Measurements from ENCODE around the gene PLEKHH2. TPM values are rescaled to one million over a fixed set of nuclear protein-coding genes. Genes with fewer than 3 reads are reported as not detected.
A peak's percentile ranks its signal among the peaks of the same experiment; 100 is the strongest.

The PLEKHH2 gene
- total RNA-seq, 3 donors from 2014 or later = 42.1 to 67.2 (median 63.5) TPM

DNA sequence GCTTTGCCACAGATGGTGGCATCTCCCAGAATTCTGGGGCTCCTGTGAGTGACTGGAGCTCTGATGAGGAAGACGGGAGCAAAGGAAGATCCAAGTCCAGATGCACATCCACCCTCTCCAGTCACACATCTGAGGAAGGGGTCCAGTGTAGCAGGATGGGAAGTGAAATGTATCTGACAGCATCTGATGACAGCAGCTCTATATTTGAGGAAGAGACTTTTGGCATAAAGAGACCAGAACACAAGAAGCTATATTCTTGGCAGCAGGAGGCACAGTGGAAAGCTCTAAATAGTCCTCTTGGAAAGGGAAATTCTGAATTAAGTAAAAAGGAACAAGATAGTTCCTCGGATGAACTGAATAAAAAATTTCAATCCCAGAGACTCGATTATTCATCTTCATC, 62.7 kb downstream of the PLEKHH2 start:
- Histone ChIP-seq H3K9me3 (no peaks in the 10 kb centered on the region), H3K4me1 (no peaks in the 10 kb centered on the region), H3K4me3 (no peak overlapping the region), H3K36me3 (peaks cover 4% of the 10 kb centered on the region), H3K27me3 (no peaks in the 10 kb centered on the region), H3K27ac (no peak overlapping the region)
- DNase-seq (ENCODE audit: low spot score in 2 of 2) = no peak
- TF ChIP-seq, protein P1, sequence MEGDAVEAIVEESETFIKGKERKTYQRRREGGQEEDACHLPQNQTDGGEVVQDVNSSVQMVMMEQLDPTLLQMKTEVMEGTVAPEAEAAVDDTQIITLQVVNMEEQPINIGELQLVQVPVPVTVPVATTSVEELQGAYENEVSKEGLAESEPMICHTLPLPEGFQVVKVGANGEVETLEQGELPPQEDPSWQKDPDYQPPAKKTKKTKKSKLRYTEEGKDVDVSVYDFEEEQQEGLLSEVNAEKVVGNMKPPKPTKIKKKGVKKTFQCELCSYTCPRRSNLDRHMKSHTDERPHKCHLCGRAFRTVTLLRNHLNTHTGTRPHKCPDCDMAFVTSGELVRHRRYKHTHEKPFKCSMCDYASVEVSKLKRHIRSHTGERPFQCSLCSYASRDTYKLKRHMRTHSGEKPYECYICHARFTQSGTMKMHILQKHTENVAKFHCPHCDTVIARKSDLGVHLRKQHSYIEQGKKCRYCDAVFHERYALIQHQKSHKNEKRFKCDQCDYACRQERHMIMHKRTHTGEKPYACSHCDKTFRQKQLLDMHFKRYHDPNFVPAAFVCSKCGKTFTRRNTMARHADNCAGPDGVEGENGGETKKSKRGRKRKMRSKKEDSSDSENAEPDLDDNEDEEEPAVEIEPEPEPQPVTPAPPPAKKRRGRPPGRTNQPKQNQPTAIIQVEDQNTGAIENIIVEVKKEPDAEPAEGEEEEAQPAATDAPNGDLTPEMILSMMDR (IDR thresholded peaks at IDR 0.05) = no peak
- TF ChIP-seq POLR2AphosphoS5 (IDR thresholded peaks at IDR 0.05) = no peak
- TF ChIP-seq POLR2A (IDR thresholded peaks at IDR 0.05) = no peak
- intact Hi-C loops (cut with DNase I; ENCODE audit: low total_unique reads) = loop anchor here (2.0 kb wide), 1 partner anchor 55 kb away; no protein-coding TSS in a partner anchor

DNA sequence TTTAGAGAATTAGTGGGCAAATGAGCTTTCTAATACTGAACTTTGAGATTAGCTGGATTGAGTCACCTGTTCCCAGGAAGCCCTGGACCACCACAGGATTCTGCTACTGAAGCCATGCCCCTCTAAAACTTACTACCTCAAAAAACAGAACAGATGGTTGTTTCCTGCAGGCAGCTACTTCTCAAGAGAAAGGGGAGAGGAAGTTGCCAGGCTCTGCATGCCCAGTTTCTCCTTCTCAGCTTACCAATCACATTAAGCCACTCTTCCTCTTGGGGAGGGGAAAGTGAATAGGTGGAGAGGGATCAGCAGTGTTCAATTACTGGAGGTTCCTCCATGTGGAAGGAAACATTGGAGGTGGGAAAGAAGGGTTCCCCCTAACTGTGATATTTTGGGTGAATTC, 64.1 kb downstream of the PLEKHH2 start:
- Histone ChIP-seq H3K27me3 (no peaks in the 10 kb centered on the region), H3K36me3 (peaks cover 4% of the 10 kb centered on the region), H3K9me3 (no peaks in the 10 kb centered on the region), H3K27ac (no peak overlapping the region), H3K4me3 (no peak overlapping the region), H3K4me1 (no peaks in the 10 kb centered on the region)
- intact Hi-C loops (cut with DNase I; ENCODE audit: low total_unique reads) = loop anchor here (2.0 kb wide), 1 partner anchor 54 kb away; no protein-coding TSS in a partner anchor
- no peak for DNase-seq (ENCODE audit: low spot score in 2 of 2)
- TF ChIP-seq POLR2AphosphoS5 (IDR thresholded peaks at IDR 0.05) = no peak
- TF ChIP-seq, protein P1 (IDR thresholded peaks at IDR 0.05) = no peak
- TF ChIP-seq POLR2A (IDR thresholded peaks at IDR 0.05) = no peak

DNA sequence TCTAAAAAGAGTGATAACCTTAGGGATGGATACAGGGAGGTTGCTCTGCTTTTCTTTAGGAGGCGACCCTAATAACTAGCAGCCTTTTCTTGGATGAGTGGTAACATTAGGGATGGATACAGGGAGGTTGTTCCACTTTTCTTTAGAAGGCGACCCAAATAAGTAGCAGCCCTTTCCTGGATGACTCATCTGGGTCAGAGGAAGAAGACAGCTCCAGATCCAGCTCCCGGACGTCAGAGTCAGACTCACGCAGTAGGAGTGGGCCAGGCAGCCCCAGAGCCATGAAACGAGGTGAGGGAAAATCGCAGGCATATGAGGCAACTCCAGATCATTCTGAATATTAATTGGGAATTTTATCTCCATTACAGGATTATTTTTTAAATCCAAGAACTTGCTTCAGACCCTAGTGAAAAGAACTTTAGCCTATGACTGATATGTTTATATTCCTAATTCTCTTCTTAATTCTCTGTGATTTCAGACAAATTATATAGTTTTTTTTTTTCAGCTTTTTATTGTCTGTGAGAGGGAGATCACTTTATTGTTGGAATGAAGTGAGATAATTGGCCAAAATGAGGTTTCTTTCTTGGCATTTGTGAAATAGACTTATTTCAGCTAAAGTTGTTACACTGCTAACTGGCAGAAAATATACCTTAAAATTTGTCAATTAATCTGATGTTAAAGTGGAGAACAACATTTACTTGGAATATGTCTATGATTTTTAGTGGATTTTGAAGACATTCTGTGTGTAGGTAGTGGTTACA, 70.4 kb downstream of the PLEKHH2 start:
- no peaks in the 10 kb centered on the region for H3K27me3 ChIP-seq
- TF ChIP-seq, protein P1 (IDR thresholded peaks at IDR 0.05) = no peak
- TF ChIP-seq POLR2A (IDR thresholded peaks at IDR 0.05) (no peak), POLR2AphosphoS5 (IDR thresholded peaks at IDR 0.05) (no peak)
- H3K4me1 ChIP-seq = no peaks in the 10 kb centered on the region
- no peaks in the 10 kb centered on the region for H3K9me3 ChIP-seq
- intact Hi-C loops (cut with DNase I; ENCODE audit: low total_unique reads) = no loop called here
- no peaks in the 10 kb centered on the region for H3K36me3 ChIP-seq
- DNase-seq (ENCODE audit: low spot score in 2 of 2) = no peak
- H3K4me3 ChIP-seq = no peak overlapping the region
- peak overlapping the region; percentile 8 to 16 for H3K27ac ChIP-seq

DNA sequence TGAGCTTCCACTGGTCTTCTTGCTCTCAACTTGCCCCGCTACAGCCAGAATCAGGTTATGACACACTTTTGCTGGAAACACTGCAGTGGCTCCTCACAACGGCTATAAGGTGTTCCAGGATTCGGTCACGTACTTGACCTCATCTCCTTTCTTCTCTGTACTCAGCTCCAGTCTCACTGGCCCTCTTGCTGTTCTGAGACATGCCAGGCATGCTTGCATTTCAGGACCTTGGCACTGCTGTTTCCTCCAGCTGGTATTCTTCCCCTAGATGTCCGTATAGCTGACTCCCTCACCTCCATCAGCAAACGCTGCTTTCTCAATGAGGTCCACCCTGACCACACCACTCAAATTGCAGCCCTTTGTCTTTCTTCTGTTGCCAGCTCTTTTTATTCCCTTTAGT, 71.1 kb downstream of the PLEKHH2 start:
- TF ChIP-seq, protein P1 (IDR thresholded peaks at IDR 0.05) = no peak
- TF ChIP-seq POLR2AphosphoS5 (IDR thresholded peaks at IDR 0.05) (no peak), POLR2A (IDR thresholded peaks at IDR 0.05) (no peak)
- no peaks in the 10 kb centered on the region for H3K9me3 ChIP-seq
- H3K27me3 ChIP-seq = no peaks in the 10 kb centered on the region
- DNase-seq (ENCODE audit: low spot score in 2 of 2) = no peak
- peak overlapping the region in 1 of 2 donors; percentile 16 for H3K27ac ChIP-seq
- H3K36me3 ChIP-seq = no peaks in the 10 kb centered on the region
- no peaks in the 10 kb centered on the region for H3K4me1 ChIP-seq
- intact Hi-C loops (cut with DNase I; ENCODE audit: low total_unique reads) = no loop called here
- no peak overlapping the region for H3K4me3 ChIP-seq

DNA sequence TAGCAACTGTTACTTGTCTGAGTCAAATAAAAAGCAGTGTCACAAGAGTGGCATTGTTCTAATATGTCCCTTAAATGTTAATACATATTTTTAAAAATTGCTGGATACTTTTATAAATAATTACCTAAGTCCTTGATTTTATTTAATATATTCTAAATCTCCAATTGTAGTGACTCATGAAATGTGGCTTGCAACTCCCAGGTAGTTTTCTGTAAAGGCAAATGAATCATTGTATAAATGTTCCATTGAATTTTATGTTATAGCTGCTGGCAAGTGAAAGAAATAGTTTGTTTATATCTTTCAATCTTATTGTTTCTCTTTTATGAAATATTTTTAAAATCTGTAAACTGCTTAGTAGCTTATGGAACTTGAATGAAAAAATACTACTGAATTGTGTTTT, 71.8 kb downstream of the PLEKHH2 start:
- no peak overlapping the region for H3K27ac ChIP-seq
- TF ChIP-seq POLR2A (IDR thresholded peaks at IDR 0.05) = no peak
- no peak for TF ChIP-seq POLR2AphosphoS5 (IDR thresholded peaks at IDR 0.05)
- TF ChIP-seq, protein P1 (IDR thresholded peaks at IDR 0.05) = no peak
- H3K4me3 ChIP-seq = no peak overlapping the region
- intact Hi-C loops (cut with DNase I; ENCODE audit: low total_unique reads) = no loop called here
- no peak for DNase-seq (ENCODE audit: low spot score in 2 of 2)
- H3K36me3 ChIP-seq = no peaks in the 10 kb centered on the region
- no peaks in the 10 kb centered on the region for H3K9me3 ChIP-seq
- H3K4me1 ChIP-seq = no peaks in the 10 kb centered on the region
- H3K27me3 ChIP-seq = no peaks in the 10 kb centered on the region

Measured in breast epithelium (tissue), 4 donors.